Chondrocyte (in vitro differentiated cells): ENCODE results near the gene TPGS1. TPM values are rescaled to one million over a fixed set of nuclear protein-coding genes. Genes with fewer than 3 reads are reported as not detected.

Source experiments
- DNase-seq: peaks from one replicate; pipeline ENCODE4 v3.0.0; 2021; ENCODE audit warnings: mixed read lengths, low spot score
- H3K27ac Mint-ChIP-seq: one replicate; pipeline ENCODE4 v1.8.0; 2021; ENCODE audit warnings: mild to moderate bottlenecking, moderate library complexity, mixed read lengths; ENCODE audit not compliant: unreplicated experiment
- H3K27me3 Mint-ChIP-seq: 2 replicates; pipeline ENCODE4 v1.8.0; 2021; ENCODE audit warnings: low read depth, mixed read lengths
- H3K36me3 Mint-ChIP-seq: 2 replicates; pipeline ENCODE4 v1.8.0; 2021; ENCODE audit warnings: low read depth, mixed read lengths
- H3K4me1 Mint-ChIP-seq: 2 replicates; pipeline ENCODE4 v1.8.0; 2021; ENCODE audit warnings: low read depth, mild to moderate bottlenecking, mixed read lengths
- H3K4me3 Mint-ChIP-seq: one replicate; pipeline ENCODE4 v1.8.0; 2021; ENCODE audit warnings: mild to moderate bottlenecking, moderate library complexity, mixed read lengths; ENCODE audit not compliant: unreplicated experiment
- H3K9me3 Mint-ChIP-seq: 2 replicates; pipeline ENCODE4 v1.8.0; 2021; ENCODE audit warnings: low read depth, mixed read lengths
- total RNA-seq: library from RNA; stranded (reverse); gene quantifications from 3 replicates; pipeline ENCODE4 v1.2.1, GENCODE V29; 2021
- TF ChIP-seq, protein P1 (sequence below): fragments of 200-600 bp; sonication (generic); IDR thresholded peaks from 2 replicates; pipeline ENCODE4 v1.5.0; 2021; ENCODE audit warnings: antibody characterized with exemption, mild to moderate bottlenecking, moderate library complexity

TPGS1 gene
- total RNA-seq, 1 donor from 2014 or later, result 22.6 TPM

DNA sequence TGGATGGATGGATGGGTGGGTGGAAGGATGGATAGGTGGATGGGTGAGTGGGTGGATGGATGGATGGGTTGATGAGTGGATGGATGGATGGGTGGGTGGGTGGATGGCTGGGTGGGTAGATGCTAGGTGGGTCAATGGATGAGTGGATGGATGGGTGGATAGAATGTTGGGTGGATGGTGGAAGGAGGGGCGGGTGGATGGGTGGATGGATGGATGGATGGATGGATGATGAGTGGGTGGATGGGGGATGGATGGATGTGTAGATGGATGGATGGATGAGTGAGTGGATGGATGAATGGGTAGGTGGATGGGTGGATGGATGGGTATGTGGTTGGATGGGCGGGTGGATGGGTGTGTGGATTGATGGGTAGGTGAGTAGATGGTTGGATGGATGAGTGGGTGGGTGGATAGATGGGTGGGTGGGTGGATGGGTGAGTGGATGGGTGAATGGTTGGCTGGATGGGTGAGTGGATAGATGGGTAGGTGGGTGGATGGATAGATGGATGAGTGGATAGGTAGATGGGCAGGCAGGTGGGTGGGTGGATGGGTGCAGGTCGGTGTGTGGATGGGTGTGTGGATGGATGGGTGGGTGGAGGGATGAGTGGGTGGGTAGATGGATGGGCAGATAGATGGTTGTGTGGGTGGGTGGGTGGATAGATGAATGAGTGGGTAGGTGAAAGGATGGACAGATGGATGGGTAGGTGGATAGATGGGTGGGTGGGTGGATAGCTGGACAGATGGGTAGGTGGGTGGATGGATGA, 42.1 kb upstream of the TPGS1 start:
- Mint-ChIP-seq H3K4me3 (no peak overlapping the region), H3K27me3 (no peaks in the 10 kb centered on the region), H3K36me3 (no peaks in the 10 kb centered on the region), H3K27ac (no peak overlapping the region), H3K9me3 (no peaks in the 10 kb centered on the region), H3K4me1 (peaks cover 2% of the 10 kb centered on the region)
- TF ChIP-seq, protein P1, sequence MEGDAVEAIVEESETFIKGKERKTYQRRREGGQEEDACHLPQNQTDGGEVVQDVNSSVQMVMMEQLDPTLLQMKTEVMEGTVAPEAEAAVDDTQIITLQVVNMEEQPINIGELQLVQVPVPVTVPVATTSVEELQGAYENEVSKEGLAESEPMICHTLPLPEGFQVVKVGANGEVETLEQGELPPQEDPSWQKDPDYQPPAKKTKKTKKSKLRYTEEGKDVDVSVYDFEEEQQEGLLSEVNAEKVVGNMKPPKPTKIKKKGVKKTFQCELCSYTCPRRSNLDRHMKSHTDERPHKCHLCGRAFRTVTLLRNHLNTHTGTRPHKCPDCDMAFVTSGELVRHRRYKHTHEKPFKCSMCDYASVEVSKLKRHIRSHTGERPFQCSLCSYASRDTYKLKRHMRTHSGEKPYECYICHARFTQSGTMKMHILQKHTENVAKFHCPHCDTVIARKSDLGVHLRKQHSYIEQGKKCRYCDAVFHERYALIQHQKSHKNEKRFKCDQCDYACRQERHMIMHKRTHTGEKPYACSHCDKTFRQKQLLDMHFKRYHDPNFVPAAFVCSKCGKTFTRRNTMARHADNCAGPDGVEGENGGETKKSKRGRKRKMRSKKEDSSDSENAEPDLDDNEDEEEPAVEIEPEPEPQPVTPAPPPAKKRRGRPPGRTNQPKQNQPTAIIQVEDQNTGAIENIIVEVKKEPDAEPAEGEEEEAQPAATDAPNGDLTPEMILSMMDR, result no peak
- no peak for DNase-seq

DNA sequence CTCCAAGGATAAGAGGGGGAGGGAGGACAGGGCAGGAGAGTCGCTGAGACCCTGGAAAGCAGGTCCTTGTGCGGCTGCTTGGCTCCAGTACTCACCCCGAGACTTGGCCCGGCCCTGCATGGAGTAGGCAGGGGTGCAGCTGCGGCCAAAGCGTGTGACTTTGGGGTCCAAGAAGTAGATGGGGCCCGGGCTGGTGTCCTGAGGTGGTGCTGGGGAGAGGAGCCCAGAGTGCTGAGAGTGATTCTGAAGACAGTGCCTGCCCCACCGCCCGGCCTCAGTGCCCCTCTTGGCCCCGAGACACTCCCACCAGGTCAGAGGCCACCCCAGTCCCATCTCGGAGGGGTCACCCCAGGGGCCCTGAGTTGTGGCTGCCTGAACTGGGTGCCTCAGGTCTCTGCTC, 39.7 kb upstream of the TPGS1 start:
- DNase-seq, result no peak
- H3K36me3 Mint-ChIP-seq, result no peaks in the 10 kb centered on the region
- TF ChIP-seq, protein P1, result no peak
- no peaks in the 10 kb centered on the region for H3K9me3 Mint-ChIP-seq
- no peak overlapping the region for H3K4me3 Mint-ChIP-seq
- H3K27me3 Mint-ChIP-seq, result no peaks in the 10 kb centered on the region
- peaks cover 2% of the 10 kb centered on the region for H3K4me1 Mint-ChIP-seq
- H3K27ac Mint-ChIP-seq, result no peak overlapping the region

DNA sequence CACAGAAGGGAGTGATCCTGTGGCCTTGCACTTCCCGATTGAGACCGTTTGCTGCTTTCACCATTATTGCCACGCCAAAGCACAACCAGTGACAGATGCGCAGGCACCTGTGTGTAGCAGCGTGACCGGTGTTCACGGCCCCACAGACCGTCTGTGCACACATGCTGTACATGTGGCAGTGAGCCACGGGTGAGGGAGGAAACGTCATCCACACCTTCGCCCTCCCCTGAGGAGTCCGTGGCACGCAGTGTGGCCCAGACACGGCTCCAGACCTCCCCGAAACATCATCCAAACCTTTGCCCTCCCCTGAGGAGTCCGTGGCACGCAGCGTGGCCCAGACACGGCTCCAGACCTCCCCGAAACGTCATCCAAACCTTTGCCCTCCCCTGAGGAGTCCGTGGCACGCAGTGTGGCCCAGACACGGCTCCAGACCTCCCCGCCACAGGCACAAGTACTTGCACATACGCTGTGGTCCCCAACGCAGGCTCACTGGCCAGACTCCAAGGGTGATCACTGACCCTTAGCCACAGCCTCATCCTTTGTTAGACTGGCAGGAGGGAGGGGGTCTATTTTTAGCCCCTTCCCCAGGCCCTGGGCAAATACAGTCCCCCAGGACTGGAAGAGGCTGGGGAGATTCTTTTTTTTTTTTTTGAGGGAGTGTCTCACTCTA, 38.6 kb upstream of the TPGS1 start:
- no peak overlapping the region for H3K4me3 Mint-ChIP-seq
- H3K9me3 Mint-ChIP-seq, result no peaks in the 10 kb centered on the region

GRCh38 chr19:469833-470232, 37.5 kb upstream of the TPGS1 start:
- Mint-ChIP-seq H3K4me1 (peaks cover 3% of the 10 kb centered on the region), H3K27ac (no peak overlapping the region), H3K9me3 (no peaks in the 10 kb centered on the region), H3K4me3 (no peak overlapping the region), H3K36me3 (no peaks in the 10 kb centered on the region), H3K27me3 (no peaks in the 10 kb centered on the region)
- DNase-seq, result no peak
- TF ChIP-seq, protein P1, result no peak

More for the DNA sequence above, 38.6 kb upstream of the TPGS1 start:
- TF ChIP-seq, protein P1, result no peak
- no peak for DNase-seq
- no peaks in the 10 kb centered on the region for H3K36me3 Mint-ChIP-seq
- H3K27me3 Mint-ChIP-seq, result no peaks in the 10 kb centered on the region
- H3K4me1 Mint-ChIP-seq, result peaks cover 3% of the 10 kb centered on the region
- H3K27ac Mint-ChIP-seq, result no peak overlapping the region

DNA sequence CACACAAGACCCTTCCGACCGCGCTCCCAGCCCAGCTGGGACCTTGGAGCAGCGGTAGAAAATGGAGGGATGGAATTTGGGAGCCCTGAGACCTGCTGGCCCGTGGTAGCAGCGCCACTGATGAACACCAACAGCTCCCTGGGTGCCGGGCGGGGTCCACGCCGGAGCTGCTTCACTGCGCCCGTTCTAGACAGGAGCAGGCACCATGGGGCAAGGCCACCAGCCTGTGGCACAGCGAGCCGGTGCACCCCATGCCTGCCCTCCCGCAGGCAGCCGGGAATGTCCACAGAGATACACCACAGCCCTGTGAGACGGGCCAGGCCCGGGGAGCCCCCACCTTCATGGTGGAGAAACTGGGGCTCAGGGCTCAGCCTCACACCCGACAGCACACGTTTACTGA, 36.6 kb upstream of the TPGS1 start:
- no peak for DNase-seq
- Mint-ChIP-seq H3K27me3 (no peaks in the 10 kb centered on the region), H3K27ac (no peak overlapping the region), H3K36me3 (no peaks in the 10 kb centered on the region), H3K4me1 (peaks cover 3% of the 10 kb centered on the region), H3K4me3 (no peak overlapping the region), H3K9me3 (no peaks in the 10 kb centered on the region)
- TF ChIP-seq, protein P1, result no peak
